Nephron (organoid): Measurements from ENCODE around the gene RWDD4.

Experiments used
- H3K27ac Mint-ChIP-seq, 3 experiments: 2 replicates each; pipeline ENCODE4 v1.8.0; 2020; ENCODE audit warnings: mixed read lengths in 3 of 3, mild to moderate bottlenecking in 2 of 3, moderate library complexity in 1 of 3
- H3K27me3 Mint-ChIP-seq: 2 replicates; pipeline ENCODE4 v1.8.0; 2021; ENCODE audit warnings: low read depth, mild to moderate bottlenecking, moderate library complexity, mixed read lengths
- H3K36me3 Mint-ChIP-seq: 2 replicates; pipeline ENCODE4 v1.8.0; 2020; ENCODE audit warnings: low read depth, mixed read lengths
- H3K4me1 Mint-ChIP-seq: 2 replicates; pipeline ENCODE4 v1.8.0; 2020; ENCODE audit warnings: mixed read lengths
- H3K4me3 Mint-ChIP-seq, 3 experiments: 2 replicates each; pipeline ENCODE4 v1.8.0; 2020; ENCODE audit warnings: mild to moderate bottlenecking in 3 of 3, mixed read lengths in 3 of 3, moderate library complexity in 2 of 3
- H3K9me3 Mint-ChIP-seq: 2 replicates; pipeline ENCODE4 v1.8.0; 2020; ENCODE audit warnings: mixed read lengths
- CTCF ChIP-seq, 3 experiments: fragments of 200-600 bp; sonication (generic); IDR thresholded peaks; one replicate each; pipeline ENCODE4 v1.5.0; 2021; ENCODE audit warnings: antibody characterized with exemption in 3 of 3; ENCODE audit not compliant: unreplicated experiment in 3 of 3

Gene RWDD4

GRCh38 chr4:183618681-183619080 is 40.3 kb downstream of the RWDD4 start:
- peak overlapping the region; percentile 65 to 82 (median 66) for H3K27ac Mint-ChIP-seq
- no peaks in the 10 kb centered on the region for H3K9me3 Mint-ChIP-seq
- no peaks in the 10 kb centered on the region for H3K36me3 Mint-ChIP-seq
- TF ChIP-seq CTCF (IDR thresholded peaks at IDR 0.05; ENCODE audit: unreplicated experiment in 3 of 3) = no peak
- no peak overlapping the region for H3K4me3 Mint-ChIP-seq
- H3K4me1 Mint-ChIP-seq = peaks cover 22% of the 10 kb centered on the region
- H3K27me3 Mint-ChIP-seq = peaks cover 4% of the 10 kb centered on the region

GRCh38 chr4:183617075-183617474 is 41.9 kb downstream of the RWDD4 start:
- peaks cover 22% of the 10 kb centered on the region for H3K4me1 Mint-ChIP-seq
- no peaks in the 10 kb centered on the region for H3K36me3 Mint-ChIP-seq
- H3K27me3 Mint-ChIP-seq = peaks cover 9% of the 10 kb centered on the region
- no peak overlapping the region for H3K4me3 Mint-ChIP-seq
- H3K9me3 Mint-ChIP-seq = no peaks in the 10 kb centered on the region
- TF ChIP-seq CTCF (IDR thresholded peaks at IDR 0.05; ENCODE audit: unreplicated experiment in 3 of 3) = no peak
- no peak overlapping the region for H3K27ac Mint-ChIP-seq

GRCh38 chr4:183612329-183613250 is 46.4 kb downstream of the RWDD4 start:
- Mint-ChIP-seq H3K27me3 (peaks cover 9% of the 10 kb centered on the region), H3K27ac (peak overlapping the region in 1 of 3 experiments; percentile 68), H3K36me3 (no peaks in the 10 kb centered on the region), H3K4me3 (no peak overlapping the region), H3K4me1 (peaks cover 12% of the 10 kb centered on the region), H3K9me3 (no peaks in the 10 kb centered on the region)
- TF ChIP-seq CTCF (IDR thresholded peaks at IDR 0.05; ENCODE audit: unreplicated experiment in 3 of 3) = no peak

- no peak for TF ChIP-seq CTCF (IDR thresholded peaks at IDR 0.05; ENCODE audit: unreplicated experiment in 3 of 3)
- Mint-ChIP-seq H3K4me1 (peaks cover 12% of the 10 kb centered on the region), H3K27me3 (peaks cover 9% of the 10 kb centered on the region), H3K27ac (no peak overlapping the region), H3K9me3 (no peaks in the 10 kb centered on the region), H3K36me3 (no peaks in the 10 kb centered on the region), H3K4me3 (no peak overlapping the region)
These were observed 47.7 kb downstream of the RWDD4 start for GRCh38 chr4:183611210-183611830.

- H3K9me3 Mint-ChIP-seq = no peaks in the 10 kb centered on the region
These were observed 48.4 kb downstream of the RWDD4 start for GRCh38 chr4:183610613-183611012.

More at GRCh38 chr4:183610613-183611012, 48.4 kb downstream of the RWDD4 start:
- Mint-ChIP-seq H3K27me3 (peaks cover 6% of the 10 kb centered on the region), H3K4me1 (peaks cover 12% of the 10 kb centered on the region), H3K4me3 (no peak overlapping the region), H3K27ac (peak overlapping the region in 1 of 3 experiments; percentile 85), H3K36me3 (no peaks in the 10 kb centered on the region)
- no peak for TF ChIP-seq CTCF (IDR thresholded peaks at IDR 0.05; ENCODE audit: unreplicated experiment in 3 of 3)
